COLO829 (cell line): Measurements from ENCODE around the gene ASGR1.

Experiments used
- DNase-seq: peaks from one replicate; pipeline ENCODE4 v3.0.0; 2012; ENCODE audit warnings: low spot score

The ASGR1 gene

DNA sequence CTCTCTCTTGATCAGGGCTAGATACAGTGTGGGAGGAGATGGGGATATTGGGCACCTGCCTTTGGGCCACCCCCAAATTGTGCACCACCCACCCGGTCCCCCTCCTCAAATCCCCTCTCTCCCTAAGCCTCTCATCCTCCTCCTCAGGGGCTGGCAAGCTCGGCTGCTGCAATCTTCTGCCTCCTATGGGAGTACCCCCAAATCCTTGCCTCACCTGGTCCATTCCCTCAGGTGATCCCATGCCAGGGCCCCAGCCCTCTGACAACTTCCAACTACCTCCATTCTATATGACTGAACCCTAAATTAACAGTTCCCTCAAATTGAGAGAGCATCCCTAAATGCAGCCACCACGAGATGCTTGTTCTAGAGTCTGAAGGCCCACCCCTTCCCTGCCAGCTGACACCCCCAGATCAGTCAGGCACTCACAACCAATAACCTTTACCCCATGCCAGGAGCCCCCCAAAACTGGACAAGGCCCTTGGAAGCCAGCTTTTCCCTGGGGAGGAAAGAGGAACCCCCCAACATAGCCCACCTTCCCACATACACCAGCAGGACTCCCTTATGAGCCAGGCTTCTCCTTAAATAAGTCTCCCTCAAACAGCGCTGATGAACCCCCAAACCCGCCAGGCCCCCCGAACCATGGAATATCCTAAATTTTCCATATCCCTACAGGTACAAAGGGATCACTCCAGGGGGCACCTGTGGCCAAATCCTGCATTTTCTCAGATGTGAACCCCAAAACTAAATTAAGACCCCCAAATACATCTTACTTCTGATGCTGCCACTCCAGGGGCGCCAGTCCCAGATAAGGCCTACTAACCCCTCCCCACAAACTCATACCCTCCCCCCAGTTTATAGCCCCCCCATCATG, 37.3 kb upstream of the ASGR1 start:
- DNase-seq: no peak

- DNase-seq: no peak
Observed at GRCh38 chr17:7215652-7216180, 36.5 kb upstream of the ASGR1 start.

DNA sequence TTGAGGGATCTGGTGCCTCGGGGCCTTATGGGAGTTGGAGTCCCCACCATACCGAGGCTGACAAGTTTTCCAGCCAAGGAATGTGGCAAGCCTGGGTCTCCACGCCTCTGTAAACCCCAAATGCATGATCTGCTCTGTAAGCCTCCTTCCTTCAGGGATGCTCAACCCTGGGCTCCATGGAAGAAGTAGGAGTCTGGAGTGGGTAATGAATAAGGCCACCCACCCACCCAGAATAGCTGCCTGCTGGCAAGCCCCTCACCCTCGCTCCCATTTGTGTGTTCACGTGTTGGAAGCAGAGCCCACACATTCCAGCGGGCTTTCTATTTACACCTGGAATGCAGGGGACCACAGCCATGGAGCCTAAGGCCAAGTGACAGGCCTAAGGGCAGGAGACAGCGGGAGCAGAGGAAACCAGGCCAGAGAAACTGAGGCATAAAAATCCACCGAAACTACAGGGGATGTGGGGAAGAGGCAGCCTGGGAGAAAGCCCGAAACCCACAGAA, 36.0 kb upstream of the ASGR1 start:
- DNase-seq: no peak

DNA sequence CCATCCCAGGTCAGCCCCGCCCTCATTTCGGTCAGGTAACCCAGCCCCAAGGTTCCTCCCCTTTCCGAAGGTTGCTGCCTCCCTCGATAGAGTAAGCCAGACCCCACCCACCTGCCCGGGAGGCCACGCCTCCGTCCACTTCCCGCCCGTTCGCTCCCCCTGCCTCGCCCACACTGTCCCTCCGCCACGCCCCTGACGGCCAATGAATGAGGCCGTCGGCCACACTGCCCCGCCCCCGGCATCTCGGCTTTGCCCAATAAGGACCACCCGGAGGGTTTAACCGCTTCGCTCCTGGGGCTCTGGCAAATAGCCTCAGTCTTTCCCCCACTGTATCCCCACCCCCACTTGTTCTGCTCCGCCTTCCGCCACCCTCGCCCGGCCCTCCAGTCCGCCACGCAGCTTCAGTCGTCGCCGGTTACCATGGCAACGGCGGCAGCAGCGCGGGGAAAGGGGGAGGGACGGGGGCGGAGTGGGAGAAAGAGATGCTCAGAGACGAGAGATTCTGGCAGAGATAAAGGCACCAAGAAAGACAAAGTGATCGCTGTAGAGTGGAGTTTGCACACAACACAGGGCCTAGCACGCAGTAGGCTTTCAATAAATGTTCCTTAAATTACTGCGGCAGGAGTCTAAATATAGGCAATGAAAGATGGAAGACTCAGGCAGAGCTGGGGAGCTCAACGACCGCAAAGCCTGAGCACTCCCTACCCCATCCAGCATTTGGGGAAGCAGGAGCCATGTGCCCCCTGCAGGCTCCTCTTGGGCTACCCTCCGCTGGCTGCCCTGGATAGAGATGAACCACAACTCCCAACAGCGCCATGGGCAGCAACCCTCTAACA, 35.3 kb upstream of the ASGR1 start:
- DNase-seq: peak; percentile 99

DNA sequence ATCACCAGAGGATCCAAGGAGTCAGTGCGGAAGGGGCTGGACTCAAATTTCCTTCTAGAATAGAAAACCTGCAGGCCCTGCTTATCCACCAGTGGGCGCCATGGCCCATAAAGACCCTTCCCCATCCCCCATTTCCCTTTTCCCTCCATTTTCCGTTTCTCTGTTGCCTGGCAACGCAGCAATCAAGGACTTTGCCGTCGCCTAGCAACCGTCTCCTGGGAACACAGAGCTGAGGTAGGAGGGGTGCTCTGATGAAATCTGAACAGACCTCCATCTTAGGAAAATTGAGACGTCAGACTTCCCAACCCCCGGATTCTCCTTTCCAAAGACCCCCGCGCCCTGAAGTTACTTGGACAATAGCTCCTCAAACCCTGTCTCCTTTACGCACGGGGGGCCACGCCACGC, 34.7 kb upstream of the ASGR1 start:
- peak; percentile 80 for DNase-seq

DNA sequence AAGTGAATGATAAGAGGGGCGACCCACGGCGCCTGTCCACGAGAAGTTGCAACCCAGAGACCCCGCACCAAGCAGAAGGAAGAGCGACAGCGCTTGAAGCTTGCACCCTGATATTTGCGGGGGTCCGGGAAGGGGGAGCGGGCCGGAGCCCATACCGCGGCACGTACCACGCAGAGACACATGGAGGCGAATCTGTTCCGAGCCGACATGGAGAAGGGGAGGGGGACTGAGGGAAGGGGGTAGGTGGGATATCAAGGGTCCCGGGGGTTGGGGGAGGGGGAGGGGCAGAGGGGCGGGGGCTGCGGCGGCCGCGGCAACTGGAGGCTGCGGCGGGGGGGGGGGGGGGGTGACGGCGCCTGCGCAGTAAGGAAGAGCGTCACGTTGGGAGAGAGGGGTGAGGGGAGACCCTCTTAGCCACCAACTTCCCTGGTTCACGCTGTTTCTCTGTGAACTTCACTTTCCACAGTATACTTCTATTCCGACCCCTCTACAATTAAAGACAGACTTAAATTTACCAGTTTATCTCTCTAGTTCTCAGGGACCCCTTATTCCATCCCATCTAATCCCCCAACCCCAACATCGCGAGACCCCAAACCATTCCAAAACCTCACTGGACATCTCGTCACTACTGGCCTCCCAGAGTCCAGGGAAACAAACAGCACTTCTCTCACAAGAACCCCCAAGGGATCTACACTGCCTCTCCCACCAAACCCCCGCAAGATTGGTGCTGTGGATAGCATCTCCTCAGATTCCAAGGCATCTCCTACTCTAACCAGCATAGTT, 32.5 kb upstream of the ASGR1 start:
- no peak for DNase-seq

DNA sequence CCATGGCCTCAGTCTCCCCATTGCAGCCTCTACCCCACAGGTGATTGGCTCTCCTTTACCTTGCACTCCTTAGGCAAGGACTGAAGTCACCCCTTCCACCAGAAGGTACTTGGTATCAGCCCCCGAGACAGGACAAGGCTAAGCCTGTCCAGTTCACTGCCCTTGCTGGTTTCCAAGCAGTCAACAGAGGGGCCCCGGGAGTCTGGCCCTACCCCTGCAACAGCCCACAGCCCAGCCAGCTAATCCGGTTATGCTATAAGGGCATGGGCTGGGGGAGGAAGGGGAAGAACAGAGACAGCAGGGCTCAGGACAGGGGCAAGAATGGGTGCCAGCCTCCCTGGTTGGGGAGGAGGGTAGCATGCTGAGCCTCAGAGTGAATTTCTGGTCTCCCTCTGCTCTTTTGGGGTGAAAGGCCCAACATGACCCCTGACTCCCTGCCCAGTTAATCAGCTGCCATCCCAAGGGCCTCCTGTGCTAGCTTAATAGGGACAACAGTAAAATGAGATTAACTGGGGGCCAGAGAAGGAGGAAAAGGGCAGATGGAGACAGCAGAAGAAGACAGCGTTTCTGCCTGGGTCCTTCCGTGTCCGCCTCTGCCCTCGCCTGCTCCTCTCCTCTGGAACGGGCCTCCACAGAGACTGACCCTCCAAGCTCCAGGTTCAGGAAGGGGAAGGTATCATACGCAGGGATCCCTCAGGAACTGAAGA, 29.7 kb upstream of the ASGR1 start:
- no peak for DNase-seq

DNA sequence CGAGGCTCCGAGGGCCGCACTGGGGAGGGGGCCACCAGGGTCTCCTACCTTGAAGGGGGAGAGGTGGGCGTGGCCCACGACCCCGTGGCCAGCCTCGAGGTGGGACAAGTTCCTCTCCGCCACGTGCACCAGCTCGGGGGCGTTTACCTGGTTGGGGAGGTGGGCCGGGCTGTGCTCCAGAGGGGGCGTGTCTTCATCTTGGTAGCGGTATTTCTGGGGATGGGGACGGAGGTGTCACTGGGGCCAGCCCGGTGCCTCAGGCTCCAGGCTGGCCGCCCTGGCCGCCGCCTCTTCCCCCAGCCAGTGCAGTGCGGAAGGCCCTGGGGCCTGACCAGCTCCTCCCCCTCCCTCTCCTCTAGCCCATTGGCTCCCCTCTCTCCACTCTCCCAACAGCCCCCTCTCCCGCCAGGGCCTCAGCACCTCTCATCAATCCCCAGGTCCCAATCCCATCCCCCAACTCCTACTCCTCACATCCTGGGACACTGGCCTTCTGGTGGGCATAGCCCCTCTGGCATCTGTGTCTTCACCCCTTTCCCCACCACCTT, 28.9 kb upstream of the ASGR1 start:
- DNase-seq: no peak

- DNase-seq: no peak
Observed at GRCh38 chr17:7207120-7208001, 28.2 kb upstream of the ASGR1 start.

- no peak for DNase-seq
Observed at GRCh38 chr17:7205561-7205960, 26.4 kb upstream of the ASGR1 start.

DNA sequence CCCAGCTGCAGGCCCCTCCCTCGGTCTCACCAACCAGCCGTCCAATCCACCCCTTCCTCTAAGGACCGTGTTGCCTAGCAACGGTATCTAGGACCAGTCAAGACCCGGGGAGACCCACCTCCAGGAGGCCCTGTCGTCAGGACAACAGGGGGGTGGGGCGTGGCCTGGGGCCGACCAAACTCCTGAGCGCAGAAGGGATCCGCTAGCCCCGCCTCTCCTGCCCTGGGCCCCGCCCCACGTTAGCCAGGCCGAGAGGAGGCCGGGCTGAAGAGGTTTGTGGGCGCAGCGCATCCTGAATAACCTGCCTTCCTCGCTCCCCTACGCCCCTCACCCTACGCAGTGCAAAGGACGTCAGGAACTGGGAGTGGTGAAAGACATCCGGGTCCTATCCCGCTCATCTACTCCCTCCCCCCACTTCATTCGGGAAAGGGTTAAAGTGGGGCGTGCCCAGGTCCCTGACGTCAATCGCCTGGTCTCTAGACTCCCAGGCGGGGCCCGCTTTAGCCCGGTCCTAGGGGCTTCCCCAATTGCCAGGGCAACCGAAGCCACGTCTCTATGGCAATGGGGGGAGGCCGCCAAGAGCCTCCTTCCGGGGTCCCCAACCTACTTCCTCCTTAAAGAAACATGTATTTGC, 25.8 kb upstream of the ASGR1 start:
- DNase-seq: peak; percentile 72

GRCh38 chr17:7204336-7204735, 25.2 kb upstream of the ASGR1 start:
- no peak for DNase-seq

- DNase-seq: no peak
Observed at GRCh38 chr17:7203391-7203790, 24.2 kb upstream of the ASGR1 start.

- DNase-seq: no peak
Observed at GRCh38 chr17:7196651-7197401, 17.7 kb upstream of the ASGR1 start.

- no peak for DNase-seq
Observed at GRCh38 chr17:7195971-7196370, 16.8 kb upstream of the ASGR1 start.

- DNase-seq: no peak
Observed at GRCh38 chr17:7192271-7192937, 13.2 kb upstream of the ASGR1 start.

DNA sequence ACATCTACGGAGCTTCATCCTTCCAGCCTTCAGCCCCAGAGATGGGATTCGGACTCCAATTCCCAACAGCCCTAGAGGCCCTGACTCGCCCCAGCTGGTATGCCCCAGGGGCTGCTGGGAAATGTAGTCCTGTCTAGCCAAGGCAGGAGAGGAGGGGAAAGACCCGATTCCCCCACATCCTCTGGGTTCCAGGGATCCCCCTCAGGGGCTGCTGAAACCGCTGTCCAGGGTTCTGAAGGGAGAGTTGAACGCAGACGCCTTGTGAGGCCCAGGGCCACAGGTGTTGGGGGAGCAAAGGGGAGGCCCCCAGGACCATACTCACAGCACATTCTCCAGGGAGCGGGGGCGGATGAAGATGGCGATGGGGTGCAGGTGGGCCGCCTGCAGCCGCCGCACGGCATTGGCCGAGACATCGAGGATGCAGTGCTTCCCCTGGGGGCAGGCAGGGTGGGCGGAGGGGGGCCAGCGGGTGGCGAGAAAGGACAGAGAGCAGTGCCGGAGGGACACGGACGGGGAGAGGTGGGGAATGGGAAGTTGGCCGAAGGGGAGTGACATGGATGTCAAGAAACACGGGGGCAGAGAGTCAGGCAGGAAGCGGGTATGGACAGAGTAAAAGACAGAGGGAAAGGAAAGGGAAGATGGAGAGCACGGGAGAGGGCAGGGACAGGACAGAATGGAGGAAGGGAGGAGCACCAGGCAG, 12.6 kb upstream of the ASGR1 start:
- peak; percentile 67 for DNase-seq

- DNase-seq: no peak
Observed at GRCh38 chr17:7191069-7191468, 11.9 kb upstream of the ASGR1 start.
